Liver (tissue), 9 donors: ENCODE results near the gene CSAD. TPM values are rescaled to one million over a fixed set of nuclear protein-coding genes. Genes with fewer than 3 reads are reported as not detected.
"Not testable (repeated sequence)": the region's sequence is repeated elsewhere in the genome, so short reads cannot be mapped to it uniquely, and the experiment has no call there.

Source experiments
- DNase-seq: peaks from one replicate; pipeline ENCODE4 v3.0.0-alpha.2; 2017; ENCODE audit warnings: low spot score
- H3K27ac ChIP-seq, 2 donors: one replicate each; pipeline ENCODE4 v1.7.0; 2013; ENCODE audit warnings: inconsistent platforms in 2 of 2, low read length in 2 of 2, control low read depth in 1 of 2, low read depth in 1 of 2, mild to moderate bottlenecking in 1 of 2
- H3K27me3 ChIP-seq, 4 donors: one replicate each; pipeline versions ENCODE4 v1.6.1 to v1.7.0; 2013; ENCODE audit warnings: low read length in 3 of 4, inconsistent platforms in 1 of 4, mild to moderate bottlenecking in 1 of 4, moderate library complexity in 1 of 4; ENCODE audit not compliant: control insufficient read depth in 4 of 4, insufficient read depth in 4 of 4
- H3K36me3 ChIP-seq, 4 donors: one replicate each; pipeline versions ENCODE4 v1.6.1 to v1.7.0; 2013; ENCODE audit warnings: low read length in 3 of 4, mild to moderate bottlenecking in 3 of 4, low read depth in 1 of 4, moderate library complexity in 1 of 4; ENCODE audit not compliant: control insufficient read depth in 4 of 4, insufficient read depth in 3 of 4
- H3K4me1 ChIP-seq, 4 donors: one replicate each; pipeline versions ENCODE4 v1.6.1 to v1.7.0; 2013; ENCODE audit warnings: low read length in 3 of 4, mild to moderate bottlenecking in 3 of 4, moderate library complexity in 1 of 4; ENCODE audit not compliant: control insufficient read depth in 4 of 4, insufficient read depth in 4 of 4
- H3K4me3 ChIP-seq, 3 donors: one replicate each; pipeline versions ENCODE4 v1.6.1 to v1.7.0; 2013; ENCODE audit warnings: low read length in 3 of 3, control low read depth in 1 of 3, low read depth in 1 of 3, mild to moderate bottlenecking in 1 of 3
- H3K9ac ChIP-seq, 2 donors: one replicate each; pipeline ENCODE4 v1.7.0; 2013; ENCODE audit warnings: low read length in 2 of 2, mild to moderate bottlenecking in 2 of 2, moderate library complexity in 2 of 2, control low read depth in 1 of 2, low read depth in 1 of 2
- H3K9me3 ChIP-seq, 4 donors: one replicate each; pipeline versions ENCODE4 v1.6.1 to v1.7.0; 2013; ENCODE audit warnings: low read length in 3 of 4; ENCODE audit not compliant: control insufficient read depth in 4 of 4
- ATF3 ChIP-seq: IDR thresholded peaks from 2 replicates; pipeline ENCODE4 v1.6.1; 2016; ENCODE audit warnings: antibody characterized with exemption
- CTCF ChIP-seq: fragments of 150-350 bp; IDR thresholded peaks from 2 replicates; pipeline ENCODE4 v1.5.1; 2017; ENCODE audit warnings: improper control_type of control experiment, low read depth, low read length; ENCODE audit not compliant: missing input control
- EGR1 ChIP-seq, 2 donors: IDR thresholded peaks; 2 replicates each; pipeline ENCODE4 v1.6.1; 2016 to 2018; ENCODE audit warnings: antibody characterized with exemption in 2 of 2, low read depth in 2 of 2
- FOXA1 ChIP-seq: IDR thresholded peaks from 2 replicates; pipeline ENCODE4 v1.6.1; 2016; ENCODE audit warnings: antibody characterized with exemption
- FOXA2 ChIP-seq: IDR thresholded peaks from 2 replicates; pipeline ENCODE4 v1.6.1; 2016; ENCODE audit warnings: antibody characterized with exemption
- HNF4A ChIP-seq, 2 donors: conservative IDR thresholded peaks; 2 replicates each; pipeline ENCODE4 v1.6.1; 2016; ENCODE audit warnings: antibody characterized with exemption in 2 of 2, mild to moderate bottlenecking in 2 of 2
- HNF4G ChIP-seq: IDR thresholded peaks from 2 replicates; pipeline ENCODE4 v1.6.1; 2016; ENCODE audit warnings: antibody characterized with exemption
- JUND ChIP-seq, 2 donors: IDR thresholded peaks; 2 replicates each; pipeline ENCODE4 v1.6.1; 2016; ENCODE audit warnings: antibody characterized with exemption in 2 of 2
- MAX ChIP-seq: IDR thresholded peaks from 2 replicates; pipeline ENCODE4 v1.6.1; 2016; ENCODE audit warnings: antibody characterized with exemption
- RAD21 ChIP-seq, 2 donors: IDR thresholded peaks; 2 replicates each; pipeline ENCODE4 v1.6.1; 2016; ENCODE audit warnings: antibody characterized with exemption in 2 of 2, mild to moderate bottlenecking in 2 of 2
- RXRA ChIP-seq, 2 donors: IDR thresholded peaks; 2 replicates each; pipeline ENCODE4 v1.6.1; 2017 to 2018; ENCODE audit warnings: antibody characterized with exemption in 2 of 2, mild to moderate bottlenecking in 1 of 2
- SP1 ChIP-seq: IDR thresholded peaks from 2 replicates; pipeline ENCODE4 v1.6.1; 2018; ENCODE audit warnings: antibody characterized with exemption, mild to moderate bottlenecking
- TAF1 ChIP-seq: conservative IDR thresholded peaks from 2 replicates; pipeline ENCODE4 v1.6.1; 2016; ENCODE audit warnings: antibody characterized with exemption, mild to moderate bottlenecking
- YY1 ChIP-seq: IDR thresholded peaks from 2 replicates; pipeline ENCODE4 v1.6.1; 2016; ENCODE audit warnings: antibody characterized with exemption, mild to moderate bottlenecking
- WGBS: extraction: QIAGEN DNeasy Blood & Tissue Kit; methylation state at CpG from one replicate; pipeline ENCODE4 v1.1.7; 2013; 5-methylcytosine and 5-hydroxymethylcytosine counted together
- polyA plus RNA-seq, 2 donors: library from polyadenylated mRNA; stranded (reverse) in 1 of 2; unstranded in 1 of 2; fragments of 200-250 nt in 1 of 2; fragments of >200 nt in 1 of 2; fragmentation: Nextera tagmentation in 1 of 2; extraction: Ambion mirVana in 1 of 2; gene quantifications; one replicate each; pipeline versions ENCODE4 v1.2.1 to v1.2.3, GENCODE V29; 2013 to 2015
- total RNA-seq, 2 donors: library from RNA; depleted of rRNA; stranded (reverse); fragments of >200 nt; gene quantifications; one replicate each; pipeline ENCODE4 v1.2.3, GENCODE V29; 2014
- donor health status: healthy.
- donor health status: healthy.
- donor health status: healthy.
- donor health status: healthy.
- donor health status: healthy.

Gene CSAD
- total and polyA plus RNA-seq, 4 donors = 4.4 to 41.5 (median 35.1) TPM

- no peak overlapping the region for H3K27ac ChIP-seq
- H3K9me3 ChIP-seq = no peaks in the 10 kb centered on the region
- TF ChIP-seq RXRA (IDR thresholded peaks at IDR 0.05) (no peak), CTCF (no peak), ATF3 (no peak), EGR1 (IDR thresholded peaks at IDR 0.05; ENCODE audit: low read depth in 2 of 2) (no peak), YY1 (no peak), RAD21 (IDR thresholded peaks at IDR 0.05) (no peak), HNF4A (conservative IDR thresholded peaks at IDR 0.05) (no peak), SP1 (no peak), FOXA2 (no peak), HNF4G (no peak), TAF1 (no peak), FOXA1 (no peak), JUND (IDR thresholded peaks at IDR 0.05) (no peak), MAX (no peak)
- no peak overlapping the region for H3K9ac ChIP-seq
- WGBS = 85% methylated on average over 1 of the region's 1 CpG
- DNase-seq = no peak
- H3K27me3 ChIP-seq = no peaks in the 10 kb centered on the region
- no peaks in the 10 kb centered on the region for H3K36me3 ChIP-seq
- no peak overlapping the region for H3K4me3 ChIP-seq
- H3K4me1 ChIP-seq = peaks cover 0 to 2% (median 0%) of the 10 kb centered on the region in 4 donors
Observed at GRCh38 chr12:53204351-53204750, 23.6 kb upstream of the CSAD start.

GRCh38 chr12:53202316-53202715, 21.6 kb upstream of the CSAD start:
- H3K4me3 ChIP-seq, H3K36me3 ChIP-seq, H3K27me3 ChIP-seq, DNase-seq, H3K27ac ChIP-seq, H3K4me1 ChIP-seq, H3K9me3 ChIP-seq, H3K9ac ChIP-seq: not testable (repeated sequence)
- 91% methylated on average over 7 of the region's 7 CpGs for WGBS

- Histone ChIP-seq H3K36me3 (no peaks in the 10 kb centered on the region), H3K9me3 (no peaks in the 10 kb centered on the region), H3K27ac (no peak overlapping the region), H3K4me3 (no peak overlapping the region), H3K9ac (no peak overlapping the region), H3K27me3 (no peaks in the 10 kb centered on the region), H3K4me1 (peaks cover 0 to 17% (median 12%) of the 10 kb centered on the region in 4 donors)
- no peak for DNase-seq
- WGBS = 74% methylated on average over 4 of the region's 4 CpGs
- TF ChIP-seq HNF4A (conservative IDR thresholded peaks at IDR 0.05) (peak; percentile 41 to 51), MAX (no peak), FOXA1 (no peak), TAF1 (no peak), CTCF (no peak)
Observed at GRCh38 chr12:53201639-53202038, 20.9 kb upstream of the CSAD start.
